Activated CD4-positive, alpha-beta T cell treated with anti-CD3 and anti-CD28 coated beads, Interleukin-2, amount 50 U/mL, for 1 hour (primary cell): Measurements from ENCODE around the gene MYL11.
"Not testable (repeated sequence)": the region's sequence is repeated elsewhere in the genome, so short reads cannot be mapped to it uniquely, and the experiment has no call there.

Source experiments
- DNase-seq: peaks from one replicate; pipeline ENCODE4 v3.0.0-alpha.2; 2020

The MYL11 gene, protein sequence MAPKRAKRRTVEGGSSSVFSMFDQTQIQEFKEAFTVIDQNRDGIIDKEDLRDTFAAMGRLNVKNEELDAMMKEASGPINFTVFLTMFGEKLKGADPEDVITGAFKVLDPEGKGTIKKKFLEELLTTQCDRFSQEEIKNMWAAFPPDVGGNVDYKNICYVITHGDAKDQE

GRCh38 chr16:30374538-30374937, at the start of gene MYL11:
Gene MYL11 (plus strand): TSS chr16:30374802. CDS start chr16:30374858, 56 bp downstream.
- DNase-seq = no peak

DNA sequence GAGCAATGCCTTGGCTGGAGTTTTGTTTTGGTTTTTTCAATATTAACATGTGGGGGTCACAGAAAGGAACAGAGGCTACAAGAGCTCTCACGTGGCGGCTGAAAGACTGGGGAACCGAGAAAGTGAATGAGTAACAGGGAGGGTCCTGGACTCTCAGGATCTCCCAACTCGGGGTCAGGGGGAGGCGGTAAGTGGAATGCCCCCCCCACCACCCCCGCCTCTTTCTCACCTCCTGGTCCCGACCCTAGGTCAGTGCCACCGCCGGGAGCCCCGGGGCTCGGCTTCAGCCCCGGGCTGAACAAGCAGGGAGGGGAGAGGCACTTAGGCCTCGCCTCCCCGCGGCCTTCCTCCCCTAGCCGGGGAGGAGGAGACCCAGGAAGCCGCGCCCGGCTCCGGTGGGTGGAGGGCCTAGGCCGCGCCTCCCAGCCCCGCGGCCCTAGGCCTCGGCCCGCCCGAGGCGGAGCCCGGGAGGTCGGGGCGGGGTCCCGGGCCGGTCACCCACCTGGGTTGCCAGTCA, 40.1 kb upstream of the MYL11 start:
- peak; percentile 80 for DNase-seq

DNA sequence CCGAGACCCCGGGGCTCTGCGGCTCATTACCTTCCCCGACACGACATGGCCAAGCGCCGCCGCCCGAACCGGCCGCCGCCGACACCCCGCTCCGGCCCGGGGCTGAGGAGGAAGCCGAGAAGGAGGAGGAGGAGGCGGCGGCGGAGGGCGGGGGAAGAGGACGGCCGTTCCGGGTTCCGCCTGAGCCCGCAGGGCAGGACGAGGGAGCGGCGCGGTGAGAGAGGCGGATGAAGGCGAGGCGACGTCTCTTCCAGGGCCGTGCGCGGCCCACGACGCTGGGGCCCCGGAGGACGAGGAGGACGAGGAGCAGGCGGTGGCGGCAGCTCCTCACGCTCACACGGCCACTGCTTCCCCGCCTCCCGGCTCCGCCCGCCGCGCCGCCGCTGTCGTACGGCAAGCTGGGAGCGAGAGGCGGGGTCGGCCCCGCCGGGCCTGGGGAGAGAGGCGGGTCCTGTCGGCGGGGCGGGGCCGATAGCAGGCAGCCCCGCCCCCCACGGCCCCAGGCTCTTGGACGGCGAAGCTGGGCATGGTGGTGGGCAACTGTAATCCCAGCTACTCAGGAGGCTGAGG, 39.5 kb upstream of the MYL11 start:
- peak; percentile 77 for DNase-seq

GRCh38 chr16:30335598-30336474, 38.8 kb upstream of the MYL11 start:
- DNase-seq = no peak

DNA sequence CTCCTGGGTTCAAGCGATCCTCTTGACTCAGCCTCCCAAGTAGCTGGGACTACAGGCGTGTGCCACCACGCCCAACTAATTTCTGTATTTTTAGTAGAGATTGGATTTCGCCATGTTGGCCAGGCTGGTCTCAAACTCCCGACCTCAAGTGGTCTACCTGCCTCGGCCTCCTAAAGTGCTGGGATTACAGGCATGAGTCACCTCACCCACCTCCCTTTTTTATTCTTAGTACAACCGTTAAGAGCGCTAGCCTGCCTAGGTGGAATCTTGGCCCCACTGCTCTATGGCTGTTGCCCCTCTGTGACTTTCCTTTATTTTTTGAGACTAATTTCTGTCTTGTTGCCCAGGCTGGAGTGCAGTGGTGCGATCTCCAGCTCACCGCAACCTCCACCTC, 36.6 kb upstream of the MYL11 start:
- DNase-seq = not testable (repeated sequence)

DNA sequence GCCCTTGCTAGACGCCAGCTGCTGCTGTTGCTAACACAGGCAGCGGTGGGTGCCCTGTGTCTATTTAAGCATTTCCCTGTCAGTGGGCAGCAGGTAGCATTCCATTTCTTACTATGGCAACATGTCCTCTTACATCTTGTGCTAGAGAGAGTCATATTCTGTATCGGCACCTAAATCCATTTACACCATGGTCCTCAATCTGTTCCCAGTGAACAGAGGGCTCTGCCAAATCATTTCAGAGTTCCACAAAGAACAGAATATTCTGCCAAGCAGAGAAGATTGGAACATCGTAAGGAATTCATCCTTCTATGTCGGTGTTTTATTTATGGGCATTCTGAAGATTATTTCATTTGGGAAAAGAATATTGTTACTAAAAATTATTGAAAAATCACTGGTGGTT, 35.9 kb upstream of the MYL11 start:
- not testable (repeated sequence) for DNase-seq

GRCh38 chr16:30340621-30341020, 34.0 kb upstream of the MYL11 start:
- no peak for DNase-seq

DNA sequence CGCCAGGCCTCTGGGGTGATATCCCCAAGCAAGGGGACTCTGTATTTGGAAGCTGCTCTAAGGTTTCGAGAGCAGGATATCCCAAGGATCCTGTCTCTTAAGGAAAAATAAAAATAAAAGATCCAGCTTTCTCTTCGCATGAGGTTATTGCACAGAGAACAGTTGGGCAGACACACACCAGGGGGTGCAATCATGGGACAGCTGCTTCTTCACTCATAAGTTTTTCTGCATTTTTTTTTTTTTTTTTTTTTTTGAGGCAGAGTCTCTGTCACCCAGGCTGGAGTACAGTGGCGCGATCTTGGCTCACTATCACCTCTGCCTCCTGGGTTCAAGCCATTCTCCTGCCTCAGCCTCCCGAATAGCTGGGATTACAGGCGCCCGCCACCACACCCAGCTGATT, 32.6 kb upstream of the MYL11 start:
- not testable (repeated sequence) for DNase-seq

- DNase-seq = no peak
These were observed 31.7 kb upstream of the MYL11 start for GRCh38 chr16:30342751-30343490.

DNA sequence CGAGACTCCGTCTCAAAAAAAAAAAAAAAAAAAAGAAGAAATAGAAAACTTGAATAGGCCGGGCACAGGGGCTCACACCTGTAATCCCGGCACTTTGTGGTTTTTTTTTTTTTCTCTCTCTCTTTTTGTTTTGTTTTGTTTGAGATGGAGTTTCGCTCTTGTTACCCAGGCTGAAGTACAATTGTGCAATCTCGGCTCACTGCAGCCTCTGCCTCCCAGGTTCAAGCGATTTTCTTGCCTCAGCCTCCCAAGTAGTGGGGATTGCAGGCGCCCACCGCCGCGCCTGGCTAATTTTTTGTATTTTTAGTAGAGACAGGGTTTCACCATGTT, 31.1 kb upstream of the MYL11 start:
- not testable (repeated sequence) for DNase-seq

GRCh38 chr16:30346286-30346685, 28.3 kb upstream of the MYL11 start:
- DNase-seq = no peak

DNA sequence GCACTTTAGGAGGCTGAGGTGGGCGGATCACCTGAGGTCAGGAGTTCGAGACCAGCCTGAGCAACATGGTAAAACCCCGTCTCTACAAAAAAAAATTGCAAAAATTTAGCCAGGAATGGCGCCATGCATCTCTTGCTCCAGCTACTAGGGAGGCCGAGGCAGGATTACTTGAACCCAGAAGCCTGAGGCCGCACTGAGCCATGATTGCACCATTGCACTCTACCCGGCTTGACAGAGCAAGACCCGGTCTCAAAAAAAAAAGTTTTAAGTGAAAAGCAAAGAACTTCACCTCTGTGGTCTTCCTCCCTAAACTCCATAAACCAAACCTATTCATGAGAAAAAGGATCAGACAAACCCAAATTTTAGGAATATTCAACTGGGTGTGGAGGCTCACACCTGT, 26.5 kb upstream of the MYL11 start:
- no peak for DNase-seq

GRCh38 chr16:30348929-30349328, 25.7 kb upstream of the MYL11 start:
- DNase-seq = no peak

GRCh38 chr16:30349675-30350074, 24.9 kb upstream of the MYL11 start:
- DNase-seq = no peak

DNA sequence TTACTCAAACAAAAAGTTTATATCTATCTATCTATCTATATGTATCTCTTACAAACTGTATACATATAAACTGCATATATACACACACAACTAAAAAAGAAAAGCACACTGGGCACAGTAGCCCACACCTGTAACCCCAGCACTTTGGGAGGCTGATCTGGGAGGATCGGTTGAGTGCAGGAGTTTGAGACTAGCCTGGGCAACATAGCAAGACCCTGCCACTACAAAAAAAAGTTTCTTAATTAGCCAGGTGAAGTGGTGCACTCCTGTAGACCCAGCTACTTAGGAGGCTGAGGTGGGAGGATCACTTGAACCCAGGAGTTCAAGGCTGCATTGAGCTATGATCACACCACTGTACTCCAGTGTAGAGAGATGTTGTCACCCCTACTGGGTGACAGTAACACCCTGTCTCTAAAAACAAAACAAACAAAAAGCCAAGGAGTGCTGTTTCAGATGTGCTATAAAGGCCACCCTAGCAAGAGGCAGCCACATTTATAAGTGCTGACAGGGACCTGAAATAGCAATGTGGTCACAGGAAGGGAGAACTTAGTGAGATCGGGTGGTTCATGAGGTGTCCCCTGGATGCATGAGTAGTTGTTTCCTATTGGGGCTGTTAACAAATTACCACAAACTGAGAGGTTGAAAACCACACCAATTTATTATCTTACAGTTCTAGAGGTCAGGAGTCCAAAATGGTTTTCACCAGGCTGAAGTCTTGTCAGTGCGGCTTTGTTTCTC, 24.3 kb upstream of the MYL11 start:
- no peak for DNase-seq

DNA sequence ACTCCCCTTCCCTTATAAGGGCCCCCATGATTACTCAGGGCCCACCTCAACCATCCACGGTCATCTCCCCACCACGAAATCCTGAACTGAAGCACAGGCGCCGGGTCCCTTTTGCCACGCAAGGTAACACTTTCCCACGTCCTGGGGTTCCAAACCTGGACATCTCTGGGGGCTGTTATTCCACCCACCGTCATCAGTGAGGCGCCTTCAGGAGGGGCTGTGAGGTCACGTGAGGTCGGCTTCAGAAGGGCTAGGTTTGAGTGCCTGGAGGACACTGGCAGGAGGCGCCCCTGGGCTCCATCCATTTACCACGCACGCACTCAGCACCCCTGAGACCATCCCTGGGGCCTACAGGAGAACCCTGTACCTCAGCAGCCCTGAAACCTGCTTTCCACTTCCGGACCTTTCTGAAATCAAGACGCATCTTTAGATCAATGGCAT, 23.6 kb upstream of the MYL11 start:
- DNase-seq = no peak

DNA sequence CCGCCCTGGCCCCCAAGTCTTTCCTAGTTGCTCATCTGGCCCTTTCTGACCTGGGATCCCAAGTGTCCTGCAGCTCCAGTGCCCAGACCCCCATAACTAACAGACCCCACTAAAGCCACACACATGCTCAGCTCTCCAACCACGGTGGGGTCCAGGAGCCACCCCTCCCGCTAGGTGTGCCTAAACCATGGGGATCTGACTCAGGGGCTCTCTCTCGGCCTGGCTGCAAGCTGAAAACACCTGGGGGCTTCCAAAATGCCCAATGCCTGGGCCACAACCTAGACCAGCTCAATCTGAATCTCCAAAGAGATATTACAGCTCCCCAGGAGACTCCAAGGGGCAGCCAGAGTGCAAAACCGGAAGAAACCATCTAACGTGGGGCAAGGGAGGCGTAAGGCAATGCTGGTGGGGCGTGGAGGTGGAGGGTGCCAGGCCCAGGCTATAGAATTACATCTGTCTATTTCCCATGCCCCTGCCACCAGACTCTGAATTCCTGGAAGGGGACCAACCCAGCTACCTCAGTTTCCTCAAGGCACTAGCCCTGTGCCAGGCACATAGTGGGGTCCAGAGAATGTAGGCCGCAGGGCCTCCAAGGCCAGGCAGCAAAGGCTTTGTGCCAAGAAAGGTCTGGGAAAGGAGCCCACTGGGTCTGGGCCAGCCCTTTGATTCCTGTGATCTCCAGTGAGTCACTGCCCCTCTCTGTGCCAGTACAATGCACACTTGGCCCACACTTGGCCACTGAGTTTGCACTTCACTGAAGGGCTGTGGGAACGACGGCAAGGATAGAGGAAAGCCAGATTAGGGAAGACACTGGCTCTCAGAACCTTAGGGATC, 22.8 kb upstream of the MYL11 start:
- no peak for DNase-seq

GRCh38 chr16:30352488-30353401, 21.9 kb upstream of the MYL11 start:
- no peak for DNase-seq

GRCh38 chr16:30353438-30354129, 21.0 kb upstream of the MYL11 start:
- no peak for DNase-seq
